SK-N-SH (cell line): ENCODE measurements around the gene BID. TPM values are rescaled to one million over a fixed set of nuclear protein-coding genes. Genes with fewer than 3 reads are reported as not detected.

Source experiments
- CTCF ChIA-PET: fragments of 300-600, 350-600 bp; formaldehyde crosslinking; extraction: SDS; loops from one replicate; lab custom pipeline; 2021; lab: Yijun Ruan, JAX
- POLR2A ChIA-PET: fragments of 350-600 bp; sonication (Branson Sonifier 250); formaldehyde crosslinking; extraction: SDS; loops from one replicate; lab custom pipeline; 2020; ENCODE audit warnings: antibody characterized with exemption, inconsistent platforms; lab: Yijun Ruan, JAX
- DNase-seq: peaks from one replicate; pipeline ENCODE4 v3.0.0; 2012
- H2AFZ ChIP-seq: fragments of 200-600 bp; sonication (generic); 2 replicates; pipeline ENCODE4 v1.8.1; 2016; ENCODE audit warnings: antibody characterized with exemption, mild to moderate bottlenecking, low read depth
- H3F3A ChIP-seq: fragments of 200-600 bp; sonication (generic); replicated peaks from 2 replicates; pipeline ENCODE3; 2016; ENCODE audit warnings: antibody characterized with exemption, mild to moderate bottlenecking; ENCODE audit not compliant: insufficient read depth
- H3K27ac ChIP-seq, 2 experiments: fragments of 200-500 bp in 1 of 2; fragments of 200-600 bp in 1 of 2; sonication (Bioruptor generic) in 1 of 2; sonication (generic), shearing (Covaris generic) in 1 of 2; 2 replicates each; pipeline versions ENCODE4 v1.5.1 to v1.6.1; 2014 to 2016; ENCODE audit warnings: low read depth in 2 of 2, inconsistent platforms in 1 of 2, low read length in 1 of 2, mild to moderate bottlenecking in 1 of 2, mixed read lengths in 1 of 2
- H3K27me3 ChIP-seq: fragments of 200-600 bp; sonication (generic), shearing (Covaris generic); 2 replicates; pipeline ENCODE4 v1.6.1; 2016; ENCODE audit warnings: mixed run types; ENCODE audit not compliant: insufficient read depth
- H3K36me3 ChIP-seq, 2 experiments: fragments of 200-500 bp in 1 of 2; fragments of 200-600 bp in 1 of 2; sonication (Bioruptor generic) in 1 of 2; sonication (generic) in 1 of 2; replicated peaks in 1 of 2; 2 replicates each; pipeline versions ENCODE3 to v1.5.1; 2014 to 2016; ENCODE audit warnings: low read length in 1 of 2, mild to moderate bottlenecking in 1 of 2; ENCODE audit not compliant: insufficient read depth in 2 of 2, control insufficient read depth in 1 of 2
- H3K4me1 ChIP-seq, 2 experiments: fragments of 200-500 bp in 1 of 2; fragments of 200-600 bp in 1 of 2; sonication (Bioruptor generic) in 1 of 2; sonication (generic), shearing (Covaris generic) in 1 of 2; 2 replicates each; pipeline versions ENCODE4 v1.5.1 to v1.6.1; 2014 to 2016; ENCODE audit warnings: low read depth in 1 of 2, low read length in 1 of 2, mixed run types in 1 of 2; ENCODE audit not compliant: insufficient read depth in 2 of 2, control insufficient read depth in 1 of 2
- H3K4me2 ChIP-seq: fragments of 200-600 bp; sonication (generic), shearing (Covaris generic); 2 replicates; pipeline ENCODE4 v1.6.1; 2017; ENCODE audit warnings: mixed run types
- H3K4me3 ChIP-seq, 2 experiments: fragments of 200-500 bp in 1 of 2; fragments of 200-600 bp in 1 of 2; sonication (Bioruptor generic) in 1 of 2; sonication (generic), shearing (Covaris generic) in 1 of 2; 2 replicates each; pipeline versions ENCODE4 v1.5.1 to v1.8.1; 2014 to 2016; ENCODE audit warnings: low read depth in 2 of 2, inconsistent platforms in 1 of 2, low read length in 1 of 2, mild to moderate bottlenecking in 1 of 2, mixed read lengths in 1 of 2, moderate library complexity in 1 of 2
- H3K79me2 ChIP-seq: fragments of 200-600 bp; sonication (generic); 2 replicates; pipeline ENCODE4 v1.8.1; 2017; ENCODE audit warnings: mild to moderate bottlenecking; ENCODE audit not compliant: insufficient read depth
- H3K9ac ChIP-seq: fragments of 200-600 bp; sonication (generic); 2 replicates; pipeline ENCODE4 v1.6.1; 2017; ENCODE audit warnings: mixed run types
- H3K9me2 ChIP-seq: fragments of 200-600 bp; sonication (generic); 2 replicates; pipeline ENCODE4 v1.6.1; 2017; ENCODE audit warnings: mixed run types
- H3K9me3 ChIP-seq: fragments of 200-600 bp; sonication (generic); 2 replicates; pipeline ENCODE4 v1.6.1; 2017; ENCODE audit warnings: mixed run types, mild to moderate bottlenecking, moderate library complexity
- H4K20me1 ChIP-seq: fragments of 200-600 bp; sonication (generic); 2 replicates; pipeline ENCODE4 v1.6.1; 2017; ENCODE audit warnings: mild to moderate bottlenecking, mixed run types; ENCODE audit not compliant: insufficient read depth
- ELF1 ChIP-seq: IDR thresholded peaks from 2 replicates; pipeline ENCODE4 v1.4.0; 2012
- EP300 ChIP-seq, 2 experiments: IDR thresholded peaks; 2 replicates each; pipeline versions ENCODE4 v1.4.0 to v1.6.1; 2012; ENCODE audit warnings: borderline replicate concordance in 1 of 2, low read depth in 1 of 2, low read length in 1 of 2
- FOXM1 ChIP-seq: IDR thresholded peaks from 2 replicates; pipeline ENCODE4 v1.4.0; 2012; ENCODE audit warnings: low read depth, mild to moderate bottlenecking
- GATA2 ChIP-seq: sonication (generic); formaldehyde crosslinking; IDR thresholded peaks from 2 replicates; pipeline ENCODE4 v1.5.0; 2020; ENCODE audit warnings: mild to moderate bottlenecking, missing genetic modification reagents
- MXI1 ChIP-seq: IDR thresholded peaks from 2 replicates; pipeline ENCODE4 v1.6.1; 2012; ENCODE audit warnings: mild to moderate bottlenecking, low read depth, low read length, improper control_type of control experiment
- NRF1 ChIP-seq: IDR thresholded peaks from 2 replicates; pipeline ENCODE4 v1.6.1; 2012; ENCODE audit warnings: low read depth, mild to moderate bottlenecking, low read length
- RCOR1 ChIP-seq: fragments of 150-350 bp; IDR thresholded peaks from 2 replicates; pipeline ENCODE4 v1.6.1; 2017; ENCODE audit warnings: antibody characterized with exemption, low read length
- REST ChIP-seq: IDR thresholded peaks from 2 replicates; pipeline ENCODE4 v1.6.1; 2012; ENCODE audit warnings: mild to moderate bottlenecking, low read depth, low read length, moderate library complexity
- RFX5 ChIP-seq: IDR thresholded peaks from 2 replicates; pipeline ENCODE4 v1.6.1; 2012; ENCODE audit warnings: mild to moderate bottlenecking, improper control_type of control experiment, low read length
- RXRA ChIP-seq: IDR thresholded peaks from 2 replicates; pipeline ENCODE4 v1.4.0; 2012; ENCODE audit warnings: low read depth, mild to moderate bottlenecking, borderline replicate concordance
- TAF1 ChIP-seq: IDR thresholded peaks from 2 replicates; pipeline ENCODE4 v1.6.1; 2012; ENCODE audit warnings: low read depth, mild to moderate bottlenecking, low read length, moderate library complexity, borderline replicate concordance
- TEAD4 ChIP-seq: IDR thresholded peaks from 2 replicates; pipeline ENCODE4 v1.4.0; 2012; ENCODE audit warnings: mild to moderate bottlenecking, borderline replicate concordance; ENCODE audit not compliant: insufficient read depth
- USF1 ChIP-seq: IDR thresholded peaks from 2 replicates; pipeline ENCODE4 v1.4.0; 2012; ENCODE audit warnings: low read depth, borderline replicate concordance
- USF2 ChIP-seq: fragments of 150-350 bp; IDR thresholded peaks from 2 replicates; pipeline ENCODE4 v1.6.1; 2017; ENCODE audit warnings: antibody characterized with exemption, low read length, low read depth, borderline replicate concordance
- YY1 ChIP-seq: IDR thresholded peaks from 2 replicates; pipeline ENCODE4 v1.4.0; 2012; ENCODE audit warnings: low read depth, mild to moderate bottlenecking
- WGBS: methylation state at CpG from one replicate; pipeline ENCODE4 v1.1.6; 2017; ENCODE audit warnings: low lambda C conversion rate; 5-methylcytosine and 5-hydroxymethylcytosine counted together
- polyA plus RNA-seq, 3 experiments: library from polyadenylated mRNA; depleted of rRNA; stranded (reverse); fragments of >200 nt; gene quantifications; 2 replicates each; pipeline ENCODE4 v1.2.3, GENCODE V29; 2012
- TF ChIP-seq, protein P1 (sequence below): IDR thresholded peaks from 2 replicates; pipeline ENCODE4 v1.4.0; 2012; ENCODE audit warnings: low read depth

BID gene
- polyA plus RNA-seq, 1 of the 3 experiments (the other 2 are of a cell fraction), result 139 TPM

- no peak for TF ChIP-seq TAF1
Observed at GRCh38 chr22:17823964-17824363, 49.7 kb upstream of the BID start (continued).

GRCh38 chr22:17823226-17823625, 49.0 kb upstream of the BID start:
- POLR2A ChIA-PET, result no interaction called here
- H3K27ac ChIP-seq, result no peak overlapping the region
- no peaks in the 10 kb centered on the region for H3K9me3 ChIP-seq
- peaks cover 0 to 67% of the 10 kb centered on the region in 2 experiments for H3K36me3 ChIP-seq
- no peak overlapping the region for H3K4me3 ChIP-seq
- H4K20me1 ChIP-seq, result no peaks in the 10 kb centered on the region
- WGBS, result 96% methylated on average over 4 of the region's 4 CpGs
- CTCF ChIA-PET, result interaction anchor here (0.6 to 1.2 kb wide), 4 partner anchors 69 to 286 kb away, joined by 3 to 4 read pairs (median 3); no protein-coding TSS in a partner anchor
- H3K9me2 ChIP-seq, result no peaks in the 10 kb centered on the region
- H3K4me2 ChIP-seq, result no peak overlapping the region
- H3K4me1 ChIP-seq, result no peaks in the 10 kb centered on the region
- no peak overlapping the region for H3K9ac ChIP-seq
- H3K27me3 ChIP-seq, result no peaks in the 10 kb centered on the region
- no peak overlapping the region for H2AFZ ChIP-seq
- no peak for TF ChIP-seq FOXM1
- TF ChIP-seq, protein P1, sequence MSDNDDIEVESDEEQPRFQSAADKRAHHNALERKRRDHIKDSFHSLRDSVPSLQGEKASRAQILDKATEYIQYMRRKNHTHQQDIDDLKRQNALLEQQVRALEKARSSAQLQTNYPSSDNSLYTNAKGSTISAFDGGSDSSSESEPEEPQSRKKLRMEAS, result no peak
- TF ChIP-seq EP300 (IDR thresholded peaks at IDR 0.05; ENCODE audit: borderline replicate concordance in 1 of 2, low read depth in 1 of 2, low read length in 1 of 2), result no peak
- TF ChIP-seq YY1, result no peak
- no peak for TF ChIP-seq RCOR1
- no peak for TF ChIP-seq RXRA
- no peak for TF ChIP-seq USF1
- TF ChIP-seq REST, result no peak
- no peak for TF ChIP-seq NRF1
- TF ChIP-seq GATA2 (CRISPR knock-in tag), result no peak
- TF ChIP-seq MXI1, result no peak
- no peak for TF ChIP-seq TEAD4
- TF ChIP-seq ELF1, result no peak
- no peak for TF ChIP-seq USF2
- TF ChIP-seq RFX5, result no peak
- H3F3A ChIP-seq, result no peaks in the 10 kb centered on the region
- no peak for DNase-seq
- H3K79me2 ChIP-seq, result no peaks in the 10 kb centered on the region
